H54 (cell line): ENCODE data around the gene CHAD.
A peak's percentile ranks its signal among the peaks of the same experiment; 100 is the strongest.

Source experiments
- DNase-seq: peaks from one replicate; pipeline ENCODE4 v3.0.0; 2011; ENCODE audit warnings: low spot score, mixed read lengths; ENCODE audit not compliant: insufficient read length
- FAIRE-seq: peaks from 3 replicates; lab custom pipeline; 2011; peaks lifted over from hg19 to GRCh38; lab: Jason Lieb, UNC
- POLR2A ChIP-seq: IDR thresholded peaks from 2 replicates; pipeline ENCODE4 v1.6.1; 2011; ENCODE audit warnings: low read depth, mild to moderate bottlenecking, low read length

The CHAD gene, protein sequence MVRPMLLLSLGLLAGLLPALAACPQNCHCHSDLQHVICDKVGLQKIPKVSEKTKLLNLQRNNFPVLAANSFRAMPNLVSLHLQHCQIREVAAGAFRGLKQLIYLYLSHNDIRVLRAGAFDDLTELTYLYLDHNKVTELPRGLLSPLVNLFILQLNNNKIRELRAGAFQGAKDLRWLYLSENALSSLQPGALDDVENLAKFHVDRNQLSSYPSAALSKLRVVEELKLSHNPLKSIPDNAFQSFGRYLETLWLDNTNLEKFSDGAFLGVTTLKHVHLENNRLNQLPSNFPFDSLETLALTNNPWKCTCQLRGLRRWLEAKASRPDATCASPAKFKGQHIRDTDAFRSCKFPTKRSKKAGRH

DNA sequence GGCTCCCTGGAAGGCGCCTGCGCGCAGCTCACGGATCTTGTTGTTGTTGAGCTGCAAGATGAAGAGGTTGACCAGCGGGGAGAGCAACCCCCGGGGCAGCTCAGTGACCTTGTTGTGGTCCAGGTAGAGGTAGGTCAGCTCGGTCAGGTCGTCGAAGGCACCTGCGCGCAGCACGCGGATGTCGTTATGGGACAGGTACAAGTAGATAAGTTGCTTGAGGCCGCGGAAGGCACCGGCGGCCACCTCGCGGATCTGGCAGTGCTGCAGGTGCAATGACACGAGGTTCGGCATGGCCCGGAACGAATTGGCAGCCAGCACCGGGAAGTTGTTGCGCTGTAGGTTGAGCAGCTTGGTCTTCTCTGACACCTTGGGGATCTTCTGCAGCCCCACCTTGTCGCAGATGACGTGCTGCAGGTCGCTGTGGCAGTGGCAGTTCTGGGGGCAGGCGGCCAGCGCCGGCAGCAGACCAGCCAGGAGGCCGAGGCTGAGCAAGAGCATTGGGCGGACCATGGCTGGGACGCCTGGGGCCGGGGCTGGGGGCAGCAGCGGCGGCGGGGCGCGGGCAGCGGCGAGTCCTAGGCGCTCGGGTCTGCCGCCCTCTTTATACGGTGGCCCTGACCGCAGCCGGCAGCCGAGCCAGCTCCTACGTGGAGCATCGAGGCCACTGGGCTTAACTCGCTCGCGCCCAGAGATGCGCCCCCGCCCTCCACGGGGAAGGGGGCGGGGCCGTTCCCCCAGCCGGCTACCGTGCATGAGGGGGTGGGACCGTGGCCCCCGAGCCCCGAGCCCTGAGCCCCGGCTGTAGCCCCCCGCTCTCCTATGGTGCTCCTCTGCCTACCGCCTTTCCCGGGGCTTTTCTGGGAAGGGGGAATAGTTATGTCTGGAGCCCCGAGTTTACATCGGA, at the start of gene CHAD:
TSS of gene CHAD (minus strand) at position 577 of the 904 bp plus-strand sequence. CDS start at position 510, 67 bp downstream.
- no peak for FAIRE-seq
- TF ChIP-seq POLR2A: no peak
- no peak for DNase-seq

DNA sequence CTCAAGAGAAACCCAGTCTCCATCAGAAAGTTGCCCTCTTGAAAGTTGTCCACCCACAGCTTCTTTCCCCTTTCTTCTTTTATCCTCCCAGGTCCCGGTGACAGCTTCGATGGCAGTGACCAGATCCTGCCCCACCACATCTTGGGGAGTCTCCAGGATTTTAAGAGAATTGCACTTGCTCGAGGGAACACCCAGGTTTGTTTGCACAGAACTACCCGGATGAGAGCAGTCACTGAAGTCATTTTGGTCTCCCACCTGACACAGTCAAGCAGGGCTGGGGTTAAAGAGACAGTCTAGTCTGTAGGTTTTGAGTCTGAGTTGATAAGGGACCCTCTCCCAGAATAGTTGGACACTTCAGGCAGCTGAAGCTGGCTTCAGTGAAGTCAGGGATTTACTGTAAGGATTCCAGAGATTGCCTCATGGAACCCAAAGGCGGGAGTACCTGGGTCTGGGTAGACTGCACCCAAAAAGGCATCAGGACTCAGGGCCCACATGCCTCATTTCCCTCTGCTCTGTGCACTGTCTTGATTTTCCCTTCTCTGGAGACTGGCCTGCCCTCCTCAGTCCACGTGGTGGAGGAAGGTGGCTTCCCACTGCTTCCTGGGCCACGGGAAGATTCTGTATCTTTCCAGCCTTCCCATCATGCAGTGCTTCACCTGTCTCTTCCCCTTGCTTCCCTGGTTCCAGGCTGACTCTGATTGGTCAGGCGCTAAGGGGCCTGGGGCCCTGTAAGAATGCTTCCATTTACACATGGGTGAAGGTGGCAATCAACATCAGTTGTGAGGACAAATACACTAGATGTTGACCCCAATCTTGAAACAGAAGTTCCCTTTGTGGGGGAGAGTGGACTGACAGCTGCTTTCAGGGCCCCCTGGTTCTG, 49.1 kb upstream of the CHAD start:
- TF ChIP-seq POLR2A: no peak
- DNase-seq: no peak
- FAIRE-seq: no peak

DNA sequence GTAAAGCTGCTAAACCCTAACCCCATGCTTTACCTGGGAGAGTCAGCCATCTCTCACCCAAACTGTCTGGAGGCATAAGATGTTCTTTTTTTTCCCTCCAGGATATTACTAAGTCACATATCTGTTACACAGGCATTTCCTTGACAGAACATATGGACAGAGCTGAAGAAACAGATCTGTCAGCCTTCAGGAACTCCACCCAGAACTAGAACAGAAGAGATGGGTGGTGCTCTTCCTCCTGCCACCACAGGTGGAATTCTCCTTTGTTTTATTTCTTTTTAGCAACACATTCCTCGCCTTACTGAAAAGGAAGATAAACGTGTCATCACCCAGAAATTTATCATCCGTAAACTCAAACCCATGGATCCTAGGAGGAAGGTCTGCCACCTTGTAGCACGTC, 48.3 kb upstream of the CHAD start:
- TF ChIP-seq POLR2A: no peak
- no peak for DNase-seq
- FAIRE-seq: no peak

DNA sequence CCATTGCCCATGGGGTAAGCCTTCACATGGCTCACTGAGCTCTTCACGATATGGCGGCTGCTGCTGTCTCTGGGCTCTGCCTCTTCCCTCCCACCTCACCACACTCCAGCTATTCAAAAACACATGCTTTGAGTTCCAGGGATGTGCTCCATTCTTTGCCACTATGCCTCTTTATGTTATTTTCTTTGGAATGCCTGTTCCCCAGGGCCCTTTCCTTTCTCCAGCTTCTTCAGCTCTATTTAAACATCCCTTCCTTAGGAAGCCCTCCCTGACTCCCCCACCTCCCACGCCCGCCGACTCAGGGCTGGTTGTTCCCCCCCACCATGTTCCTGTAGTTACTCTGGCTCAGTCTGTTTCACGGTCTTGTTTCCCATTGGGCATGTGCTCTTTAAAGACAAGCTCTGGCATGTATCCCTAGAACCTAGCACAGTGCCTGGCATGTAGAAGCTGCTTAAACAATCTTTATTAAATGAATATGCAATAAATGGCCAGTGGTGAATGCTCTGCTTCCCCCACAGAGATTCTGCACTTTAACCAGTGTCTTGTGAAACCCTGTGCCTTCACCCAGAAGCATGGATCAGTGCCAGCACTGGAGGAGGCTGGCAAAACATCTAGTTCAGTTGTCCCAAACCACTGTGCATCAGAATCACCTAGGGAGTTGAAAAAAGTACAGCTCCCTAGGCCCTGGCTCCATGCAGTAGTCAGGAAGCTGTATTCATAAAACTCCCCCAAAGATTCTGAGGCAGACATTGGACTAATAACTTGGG, 46.4 kb upstream of the CHAD start:
- FAIRE-seq (no peak), DNase-seq (no peak)
- no peak for TF ChIP-seq POLR2A

DNA sequence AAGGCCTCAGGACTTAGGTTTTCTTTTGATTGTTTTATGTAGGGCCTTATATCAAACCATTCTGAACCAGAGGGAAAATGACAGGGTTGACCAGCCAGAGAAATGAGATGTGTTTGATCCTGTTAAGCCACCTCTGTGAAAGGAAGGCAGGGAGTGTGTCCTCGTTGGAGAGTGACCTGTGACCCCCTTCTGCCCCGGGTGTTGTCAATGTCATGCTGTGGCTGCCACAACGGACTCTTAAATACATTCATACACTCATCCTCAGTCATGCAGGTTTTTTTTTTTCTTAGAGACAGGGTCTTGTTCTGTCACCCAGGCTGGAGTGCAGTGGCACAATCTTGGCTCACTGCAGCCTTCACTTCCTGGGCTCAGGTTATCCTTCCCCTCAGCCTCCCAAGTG, 45.7 kb upstream of the CHAD start:
- FAIRE-seq (no peak), DNase-seq (no peak)
- TF ChIP-seq POLR2A: no peak

DNA sequence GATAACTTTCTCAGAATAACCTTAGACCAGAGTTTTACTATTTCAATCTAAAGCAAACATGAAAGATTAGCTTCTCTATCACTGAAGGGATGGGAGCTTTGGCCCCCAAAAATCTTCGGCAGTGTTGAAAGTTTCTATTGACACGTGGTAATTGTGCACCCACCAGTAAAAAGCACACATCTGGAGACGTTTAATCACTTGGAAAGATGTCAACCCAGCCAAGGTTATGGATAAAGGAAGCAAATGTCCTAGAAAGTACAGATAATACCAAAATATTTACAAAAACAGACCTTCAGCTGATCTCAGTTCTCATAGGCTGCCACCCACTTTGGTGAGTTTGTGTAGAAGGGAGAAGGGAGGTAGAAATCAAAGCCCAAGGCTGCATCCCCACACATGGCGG, 44.8 kb upstream of the CHAD start:
- no peak for TF ChIP-seq POLR2A
- FAIRE-seq: no peak
- DNase-seq: no peak

DNA sequence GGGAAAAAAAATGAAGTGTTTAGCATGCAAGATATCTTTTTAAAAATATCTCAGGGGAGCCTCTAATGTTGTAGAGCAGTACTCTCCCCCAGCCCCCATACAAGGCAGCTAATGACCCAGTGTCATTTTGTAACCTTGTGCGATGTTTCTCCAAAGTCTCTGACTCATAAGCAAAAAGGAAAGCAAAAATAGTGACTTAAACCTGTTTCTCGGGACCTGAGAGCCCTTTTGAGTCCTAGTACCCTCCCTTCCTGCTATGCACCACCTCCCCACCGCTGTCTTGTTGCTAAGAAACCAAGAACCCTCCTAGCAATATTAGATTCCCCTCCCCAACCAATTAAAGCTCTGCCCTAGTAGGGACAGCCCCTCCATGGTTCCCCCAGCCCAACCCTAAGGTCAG, 42.4 kb upstream of the CHAD start:
- peak; percentile 57 for DNase-seq
- no peak for TF ChIP-seq POLR2A
- no peak for FAIRE-seq

DNA sequence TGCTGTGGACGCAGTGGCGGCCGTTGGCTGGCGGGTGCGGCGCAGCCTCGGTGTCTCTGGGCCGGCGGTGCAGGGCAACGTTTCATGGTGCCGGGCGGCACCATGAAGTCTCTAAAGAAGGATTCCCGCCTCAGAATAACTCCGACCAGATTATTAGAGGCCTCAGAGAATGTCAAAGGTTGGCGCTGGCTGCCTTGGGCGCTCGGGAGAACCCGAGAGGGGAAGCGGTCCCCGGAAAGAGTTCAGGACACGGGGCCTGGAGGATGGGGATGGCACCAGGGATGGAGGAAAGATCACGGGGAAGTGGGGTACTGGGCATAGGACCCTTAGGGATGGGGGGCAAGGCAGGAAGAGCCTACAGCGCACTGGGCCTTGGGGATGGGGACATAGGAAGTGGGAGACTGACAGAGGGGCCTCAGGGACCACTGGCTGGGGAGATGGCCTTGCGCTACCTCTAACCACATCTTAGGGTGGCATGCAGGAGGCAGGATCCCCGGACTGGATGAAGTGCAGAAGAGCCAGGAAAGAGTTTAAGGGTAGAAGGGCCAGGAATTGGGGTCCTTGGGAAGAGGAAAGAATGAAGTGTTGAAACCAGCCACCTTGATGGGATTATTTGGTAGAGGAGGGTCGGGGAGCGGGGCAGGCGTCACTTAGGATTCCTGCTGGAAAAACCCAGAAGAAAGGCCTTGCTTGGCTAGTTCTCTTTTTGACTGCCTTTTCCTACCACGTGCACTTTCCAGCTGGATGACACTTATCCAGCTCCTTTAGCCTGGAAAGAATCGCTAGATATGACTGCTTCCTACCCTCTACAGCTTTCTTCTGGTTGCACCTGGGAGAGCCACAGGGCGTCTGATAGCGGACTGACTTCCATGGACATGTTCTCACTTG, 40.1 kb upstream of the CHAD start:
- DNase-seq: no peak
- no peak for FAIRE-seq
- no peak for TF ChIP-seq POLR2A

DNA sequence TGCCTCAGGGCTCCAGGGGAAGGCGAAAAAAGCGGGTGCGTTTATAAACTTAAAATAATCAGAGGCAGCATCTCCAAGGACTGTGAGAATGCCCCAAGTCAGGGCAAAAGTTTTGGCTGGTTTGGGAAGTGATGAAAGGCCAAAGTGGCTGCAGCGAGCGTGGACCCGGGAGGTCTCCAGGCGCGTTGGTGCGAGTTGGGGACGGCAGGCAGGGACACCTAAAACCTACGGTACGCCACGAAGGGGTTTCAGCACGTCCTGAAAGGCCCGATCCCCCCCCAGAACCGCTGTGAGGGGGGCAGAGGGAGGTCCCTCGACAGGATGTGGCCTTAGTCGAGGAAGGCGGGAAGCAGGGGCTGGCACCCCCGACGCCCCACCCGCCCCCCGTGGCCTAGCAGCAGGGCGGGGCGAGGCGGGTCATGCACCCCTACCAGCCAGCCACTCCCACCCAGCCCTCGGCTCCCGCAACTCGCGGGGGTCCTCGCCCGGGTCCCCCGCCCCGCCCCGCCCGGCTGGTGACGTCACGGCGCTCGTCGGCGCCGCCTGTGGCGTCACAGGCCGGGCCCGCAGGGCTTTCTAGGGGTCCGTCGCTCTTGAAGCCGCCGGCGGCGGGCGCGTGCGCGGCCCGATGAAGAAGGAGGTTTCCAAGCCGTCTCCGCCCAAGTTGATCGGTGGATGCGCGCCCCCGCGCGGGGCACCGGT, 39.3 kb upstream of the CHAD start, which contains the start of gene MYCBPAP:
TSS of gene MYCBPAP (plus strand) at position 569 of the 702 bp plus-strand sequence. CDS start 236 bp downstream, outside the sequence.
- FAIRE-seq (no peak), DNase-seq (no peak)
- TF ChIP-seq POLR2A: peak; percentile 48; the same call in 1 of the 2 replicates

DNA sequence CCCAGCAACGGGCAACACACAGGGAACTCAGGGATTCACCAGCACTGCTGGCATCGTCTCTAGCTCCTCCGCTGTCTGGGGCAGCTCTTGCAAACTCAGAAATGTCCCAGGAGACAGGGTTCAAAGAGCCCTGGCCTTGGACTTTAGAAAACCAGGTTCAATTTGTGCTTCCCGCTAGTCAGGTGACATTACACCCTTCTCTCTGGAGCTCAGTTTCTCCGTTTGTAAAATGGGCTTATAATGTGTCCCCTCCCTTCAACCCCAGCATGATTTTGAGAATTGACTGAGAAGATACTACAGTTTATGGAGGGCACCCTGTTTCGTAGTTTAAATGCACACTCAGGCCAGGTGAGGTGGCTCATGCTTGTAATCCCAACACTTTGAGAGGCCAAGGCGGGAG, 37.6 kb upstream of the CHAD start:
- DNase-seq (no peak), FAIRE-seq (no peak)
- no peak for TF ChIP-seq POLR2A

DNA sequence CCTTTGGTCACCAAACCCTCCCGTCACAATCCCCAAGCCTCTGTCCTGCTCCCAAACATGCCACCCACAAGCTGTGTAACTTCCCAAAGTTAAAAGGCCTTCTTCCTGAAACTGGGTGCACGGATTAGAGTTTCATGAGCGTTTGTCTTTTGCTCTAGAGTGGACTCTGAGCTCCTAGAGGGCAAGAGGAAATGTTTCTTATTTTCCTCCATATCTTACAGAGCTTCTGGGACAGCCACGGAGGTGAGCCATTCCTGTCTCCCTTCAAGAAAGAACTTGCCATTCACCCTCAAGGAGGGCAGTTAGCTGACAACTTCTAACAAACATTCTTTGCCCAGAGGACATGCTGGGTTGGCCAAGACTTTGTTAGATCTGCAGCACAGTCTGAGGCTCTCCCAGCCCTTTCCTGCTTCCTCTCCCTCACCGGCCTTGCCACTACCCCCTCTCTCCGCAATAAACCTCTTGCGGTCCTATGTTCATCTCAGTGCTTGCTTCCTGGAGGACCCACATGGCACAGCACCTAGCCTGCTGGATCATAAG, 37.0 kb upstream of the CHAD start:
- no peak for DNase-seq
- no peak for FAIRE-seq
- TF ChIP-seq POLR2A: no peak
